K562 (cell line): ENCODE data around the gene TAF1D. TPM values are rescaled to one million over a fixed set of nuclear protein-coding genes. Genes with fewer than 3 reads are reported as not detected.

ENCODE experiments used
- CHCHD3 ChIP-seq: fragments of 250-450 bp; sonication (Bioruptor Pico); IDR thresholded peaks from 2 replicates; pipeline ENCODE4 v2.1.2; 2022; ENCODE audit warnings: mild to moderate bottlenecking
- MTA3 ChIP-seq: fragments of 450-650 bp; formaldehyde crosslinking; IDR thresholded peaks from 2 replicates; pipeline ENCODE4 v1.6.1; 2017; ENCODE audit warnings: mild to moderate bottlenecking, borderline replicate concordance
- NONO ChIP-seq, 2 experiments: fragments of 200-400 bp in 1 of 2; fragments of 450-650 bp in 1 of 2; formaldehyde crosslinking in 1 of 2; IDR thresholded peaks; 2 replicates each; pipeline ENCODE4 v1.6.1; 2017; ENCODE audit warnings: low read depth in 2 of 2, mild to moderate bottlenecking in 2 of 2, moderate library complexity in 2 of 2, low read length in 1 of 2
- NRF1 ChIP-seq, 2 experiments: fragments of 450-650 bp; IDR thresholded peaks in 1 of 2; conservative IDR thresholded peaks in 1 of 2; 2 replicates each; pipeline ENCODE4 v1.6.1; 2014; ENCODE audit warnings: mild to moderate bottlenecking in 2 of 2
- SMC3 ChIP-seq: conservative IDR thresholded peaks from 2 replicates; pipeline ENCODE4 v1.6.1; 2011; ENCODE audit warnings: low read depth, low read length, improper control_type of control experiment; ENCODE audit not compliant: insufficient read depth
- ZC3H11A ChIP-seq: IDR thresholded peaks from 2 replicates; pipeline ENCODE4 v1.6.1; 2012; ENCODE audit warnings: low read depth, low read length, improper control_type of control experiment
- ZNF184 ChIP-seq: sonication (generic); formaldehyde crosslinking; IDR thresholded peaks from 2 replicates; pipeline ENCODE4 v1.5.0; 2020; ENCODE audit warnings: missing genetic modification reagents
- polyA plus RNA-seq, 8 experiments: library from polyadenylated mRNA; depleted of rRNA in 4 of 8; stranded (reverse) in 5 of 8; unstranded in 3 of 8; fragments of >200 nt; fragmentation: Nextera tagmentation in 2 of 8; fragmentation: Illumina TruSeq in 1 of 8; extraction: Ambion mirVana in 2 of 8; extraction: Trizol in 1 of 8; gene quantifications; 2 replicates each; pipeline versions ENCODE4 v1.2.1 to v1.2.3, GENCODE V29; 2011 to 2014; ENCODE audit warnings: inconsistent platforms in 1 of 8, missing spikeins in 1 of 8
- total RNA-seq, 7 experiments: library from RNA; depleted of rRNA in 6 of 7; stranded (reverse); fragments of >200 nt in 6 of 7; fragmentation: Illumina TruSeq in 2 of 7; extraction: Trizol in 2 of 7; gene quantifications; 2 replicates each; pipeline versions ENCODE4 v1.2.1 to v1.2.3, GENCODE V29; 2011 to 2021; ENCODE audit warnings: low replicate concordance in 1 of 7
- TF ChIP-seq, protein P1 (sequence below): sonication (generic); formaldehyde crosslinking; IDR thresholded peaks from 2 replicates; pipeline ENCODE4 v1.8.0; 2023; ENCODE audit warnings: missing genetic modification reagents, mild to moderate bottlenecking, borderline replicate concordance
- TF ChIP-seq, protein P2 (sequence below): fragments of 200-800 bp; sonication (Bioruptor generic); IDR thresholded peaks from 2 replicates; pipeline ENCODE4 v1.6.1; 2016; ENCODE audit warnings: missing genetic modification characterization, missing compliant biosample characterization
- TF ChIP-seq, protein P3 (sequence below): IDR thresholded peaks from 2 replicates; pipeline ENCODE4 v1.6.1; 2016; ENCODE audit warnings: missing genetic modification characterization, missing compliant biosample characterization
- TF ChIP-seq, protein P4 (sequence below): fragments of 250-450 bp; sonication (Bioruptor Pico); IDR thresholded peaks from 2 replicates; pipeline ENCODE4 v1.4.0; 2020

TAF1D gene
- total and polyA plus RNA-seq, 9 of the 15 experiments (the other 6 are each of a cell fraction or from before 2014, with no cell fraction given): 122 to 347 (median 250) TPM

DNA sequence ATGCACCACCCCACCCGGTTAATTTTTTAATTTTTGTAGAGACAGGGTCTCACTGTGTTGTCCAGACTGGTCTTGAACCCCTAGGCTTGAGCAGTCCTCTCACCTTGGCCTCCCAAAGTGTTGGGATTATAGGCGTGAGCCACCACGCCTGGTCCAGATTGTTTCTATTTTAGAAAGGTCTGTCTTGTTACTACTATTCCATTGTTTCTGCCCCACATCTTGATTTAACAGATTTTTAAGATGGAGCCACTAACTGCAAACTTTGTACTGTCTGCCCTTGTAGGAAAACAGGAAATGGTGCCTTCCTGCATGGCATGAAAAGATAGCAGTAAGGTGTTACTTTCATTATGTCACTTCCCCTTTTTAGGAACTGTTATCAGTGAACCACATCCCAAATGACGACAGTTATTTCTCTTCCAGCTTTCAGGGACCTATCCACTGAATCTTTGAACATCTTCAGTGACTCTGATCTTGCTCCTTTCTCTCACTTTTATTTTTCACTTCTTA lies 23.2 kb downstream of the TAF1D start (continued):
- TF ChIP-seq, protein P1, sequence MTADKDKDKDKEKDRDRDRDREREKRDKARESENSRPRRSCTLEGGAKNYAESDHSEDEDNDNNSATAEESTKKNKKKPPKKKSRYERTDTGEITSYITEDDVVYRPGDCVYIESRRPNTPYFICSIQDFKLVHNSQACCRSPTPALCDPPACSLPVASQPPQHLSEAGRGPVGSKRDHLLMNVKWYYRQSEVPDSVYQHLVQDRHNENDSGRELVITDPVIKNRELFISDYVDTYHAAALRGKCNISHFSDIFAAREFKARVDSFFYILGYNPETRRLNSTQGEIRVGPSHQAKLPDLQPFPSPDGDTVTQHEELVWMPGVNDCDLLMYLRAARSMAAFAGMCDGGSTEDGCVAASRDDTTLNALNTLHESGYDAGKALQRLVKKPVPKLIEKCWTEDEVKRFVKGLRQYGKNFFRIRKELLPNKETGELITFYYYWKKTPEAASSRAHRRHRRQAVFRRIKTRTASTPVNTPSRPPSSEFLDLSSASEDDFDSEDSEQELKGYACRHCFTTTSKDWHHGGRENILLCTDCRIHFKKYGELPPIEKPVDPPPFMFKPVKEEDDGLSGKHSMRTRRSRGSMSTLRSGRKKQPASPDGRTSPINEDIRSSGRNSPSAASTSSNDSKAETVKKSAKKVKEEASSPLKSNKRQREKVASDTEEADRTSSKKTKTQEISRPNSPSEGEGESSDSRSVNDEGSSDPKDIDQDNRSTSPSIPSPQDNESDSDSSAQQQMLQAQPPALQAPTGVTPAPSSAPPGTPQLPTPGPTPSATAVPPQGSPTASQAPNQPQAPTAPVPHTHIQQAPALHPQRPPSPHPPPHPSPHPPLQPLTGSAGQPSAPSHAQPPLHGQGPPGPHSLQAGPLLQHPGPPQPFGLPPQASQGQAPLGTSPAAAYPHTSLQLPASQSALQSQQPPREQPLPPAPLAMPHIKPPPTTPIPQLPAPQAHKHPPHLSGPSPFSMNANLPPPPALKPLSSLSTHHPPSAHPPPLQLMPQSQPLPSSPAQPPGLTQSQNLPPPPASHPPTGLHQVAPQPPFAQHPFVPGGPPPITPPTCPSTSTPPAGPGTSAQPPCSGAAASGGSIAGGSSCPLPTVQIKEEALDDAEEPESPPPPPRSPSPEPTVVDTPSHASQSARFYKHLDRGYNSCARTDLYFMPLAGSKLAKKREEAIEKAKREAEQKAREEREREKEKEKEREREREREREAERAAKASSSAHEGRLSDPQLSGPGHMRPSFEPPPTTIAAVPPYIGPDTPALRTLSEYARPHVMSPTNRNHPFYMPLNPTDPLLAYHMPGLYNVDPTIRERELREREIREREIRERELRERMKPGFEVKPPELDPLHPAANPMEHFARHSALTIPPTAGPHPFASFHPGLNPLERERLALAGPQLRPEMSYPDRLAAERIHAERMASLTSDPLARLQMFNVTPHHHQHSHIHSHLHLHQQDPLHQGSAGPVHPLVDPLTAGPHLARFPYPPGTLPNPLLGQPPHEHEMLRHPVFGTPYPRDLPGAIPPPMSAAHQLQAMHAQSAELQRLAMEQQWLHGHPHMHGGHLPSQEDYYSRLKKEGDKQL (CRISPR knock-in tag): no peak
- 0 out of 2 replicates have a peak, but pooled peaks have one; percentile 55 for TF ChIP-seq MTA3
- no peak for TF ChIP-seq ZC3H11A
- TF ChIP-seq, protein P2, sequence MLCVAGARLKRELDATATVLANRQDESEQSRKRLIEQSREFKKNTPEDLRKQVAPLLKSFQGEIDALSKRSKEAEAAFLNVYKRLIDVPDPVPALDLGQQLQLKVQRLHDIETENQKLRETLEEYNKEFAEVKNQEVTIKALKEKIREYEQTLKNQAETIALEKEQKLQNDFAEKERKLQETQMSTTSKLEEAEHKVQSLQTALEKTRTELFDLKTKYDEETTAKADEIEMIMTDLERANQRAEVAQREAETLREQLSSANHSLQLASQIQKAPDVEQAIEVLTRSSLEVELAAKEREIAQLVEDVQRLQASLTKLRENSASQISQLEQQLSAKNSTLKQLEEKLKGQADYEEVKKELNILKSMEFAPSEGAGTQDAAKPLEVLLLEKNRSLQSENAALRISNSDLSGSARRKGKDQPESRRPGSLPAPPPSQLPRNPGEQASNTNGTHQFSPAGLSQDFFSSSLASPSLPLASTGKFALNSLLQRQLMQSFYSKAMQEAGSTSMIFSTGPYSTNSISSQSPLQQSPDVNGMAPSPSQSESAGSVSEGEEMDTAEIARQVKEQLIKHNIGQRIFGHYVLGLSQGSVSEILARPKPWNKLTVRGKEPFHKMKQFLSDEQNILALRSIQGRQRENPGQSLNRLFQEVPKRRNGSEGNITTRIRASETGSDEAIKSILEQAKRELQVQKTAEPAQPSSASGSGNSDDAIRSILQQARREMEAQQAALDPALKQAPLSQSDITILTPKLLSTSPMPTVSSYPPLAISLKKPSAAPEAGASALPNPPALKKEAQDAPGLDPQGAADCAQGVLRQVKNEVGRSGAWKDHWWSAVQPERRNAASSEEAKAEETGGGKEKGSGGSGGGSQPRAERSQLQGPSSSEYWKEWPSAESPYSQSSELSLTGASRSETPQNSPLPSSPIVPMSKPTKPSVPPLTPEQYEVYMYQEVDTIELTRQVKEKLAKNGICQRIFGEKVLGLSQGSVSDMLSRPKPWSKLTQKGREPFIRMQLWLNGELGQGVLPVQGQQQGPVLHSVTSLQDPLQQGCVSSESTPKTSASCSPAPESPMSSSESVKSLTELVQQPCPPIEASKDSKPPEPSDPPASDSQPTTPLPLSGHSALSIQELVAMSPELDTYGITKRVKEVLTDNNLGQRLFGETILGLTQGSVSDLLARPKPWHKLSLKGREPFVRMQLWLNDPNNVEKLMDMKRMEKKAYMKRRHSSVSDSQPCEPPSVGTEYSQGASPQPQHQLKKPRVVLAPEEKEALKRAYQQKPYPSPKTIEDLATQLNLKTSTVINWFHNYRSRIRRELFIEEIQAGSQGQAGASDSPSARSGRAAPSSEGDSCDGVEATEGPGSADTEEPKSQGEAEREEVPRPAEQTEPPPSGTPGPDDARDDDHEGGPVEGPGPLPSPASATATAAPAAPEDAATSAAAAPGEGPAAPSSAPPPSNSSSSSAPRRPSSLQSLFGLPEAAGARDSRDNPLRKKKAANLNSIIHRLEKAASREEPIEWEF (CRISPR knock-in tag): peak; percentile 91; the same call in 1 of the 2 replicates
- no peak for TF ChIP-seq CHCHD3 (CRISPR knock-in tag)
- TF ChIP-seq SMC3: no peak
- TF ChIP-seq NONO (IDR thresholded peaks at IDR 0.05; ENCODE audit: low read depth in 2 of 2, low read length in 1 of 2): no peak
- TF ChIP-seq, protein P3, sequence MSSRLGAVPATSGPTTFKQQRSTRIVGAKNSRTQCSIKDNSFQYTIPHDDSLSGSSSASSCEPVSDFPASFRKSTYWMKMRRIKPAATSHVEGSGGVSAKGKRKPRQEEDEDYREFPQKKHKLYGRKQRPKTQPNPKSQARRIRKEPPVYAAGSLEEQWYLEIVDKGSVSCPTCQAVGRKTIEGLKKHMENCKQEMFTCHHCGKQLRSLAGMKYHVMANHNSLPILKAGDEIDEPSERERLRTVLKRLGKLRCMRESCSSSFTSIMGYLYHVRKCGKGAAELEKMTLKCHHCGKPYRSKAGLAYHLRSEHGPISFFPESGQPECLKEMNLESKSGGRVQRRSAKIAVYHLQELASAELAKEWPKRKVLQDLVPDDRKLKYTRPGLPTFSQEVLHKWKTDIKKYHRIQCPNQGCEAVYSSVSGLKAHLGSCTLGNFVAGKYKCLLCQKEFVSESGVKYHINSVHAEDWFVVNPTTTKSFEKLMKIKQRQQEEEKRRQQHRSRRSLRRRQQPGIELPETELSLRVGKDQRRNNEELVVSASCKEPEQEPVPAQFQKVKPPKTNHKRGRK (tag): no peak
- 0 out of 4 replicates have a peak, but pooled peaks of 1 of the 2 experiments have one; percentile 7 for TF ChIP-seq NRF1 (conservative IDR thresholded peaks at IDR 0.05 in 1 of 2, IDR thresholded peaks at IDR 0.05 in 1 of 2)
- TF ChIP-seq, protein P4, sequence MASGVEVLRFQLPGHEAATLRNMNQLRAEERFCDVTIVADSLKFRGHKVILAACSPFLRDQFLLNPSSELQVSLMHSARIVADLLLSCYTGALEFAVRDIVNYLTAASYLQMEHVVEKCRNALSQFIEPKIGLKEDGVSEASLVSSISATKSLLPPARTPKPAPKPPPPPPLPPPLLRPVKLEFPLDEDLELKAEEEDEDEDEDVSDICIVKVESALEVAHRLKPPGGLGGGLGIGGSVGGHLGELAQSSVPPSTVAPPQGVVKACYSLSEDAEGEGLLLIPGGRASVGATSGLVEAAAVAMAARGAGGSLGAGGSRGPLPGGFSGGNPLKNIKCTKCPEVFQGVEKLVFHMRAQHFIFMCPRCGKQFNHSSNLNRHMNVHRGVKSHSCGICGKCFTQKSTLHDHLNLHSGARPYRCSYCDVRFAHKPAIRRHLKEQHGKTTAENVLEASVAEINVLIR (CRISPR knock-in tag): peak; percentile 83
- no peak for TF ChIP-seq ZNF184
